Peyer's patch (tissue), 4 donors: ENCODE measurements around the gene ZXDC.

ENCODE experiments used
- POLR2A ChIP-seq, 2 donors: fragments of 450-650 bp; IDR thresholded peaks; one replicate each; pipeline ENCODE4 v1.5.1; 2017; ENCODE audit warnings: antibody characterized with exemption in 2 of 2, mild to moderate bottlenecking in 2 of 2, moderate library complexity in 2 of 2
- TF ChIP-seq, protein P1 (sequence below), 6 experiments: fragments of 450-650 bp in 4 of 6; fragments of 200-600 bp in 2 of 6; sonication (generic) in 1 of 6; IDR thresholded peaks; one replicate each; pipeline ENCODE4 v1.5.1; 2017 to 2019; ENCODE audit warnings: antibody characterized with exemption in 6 of 6, mild to moderate bottlenecking in 3 of 6, moderate library complexity in 1 of 6

DNA sequence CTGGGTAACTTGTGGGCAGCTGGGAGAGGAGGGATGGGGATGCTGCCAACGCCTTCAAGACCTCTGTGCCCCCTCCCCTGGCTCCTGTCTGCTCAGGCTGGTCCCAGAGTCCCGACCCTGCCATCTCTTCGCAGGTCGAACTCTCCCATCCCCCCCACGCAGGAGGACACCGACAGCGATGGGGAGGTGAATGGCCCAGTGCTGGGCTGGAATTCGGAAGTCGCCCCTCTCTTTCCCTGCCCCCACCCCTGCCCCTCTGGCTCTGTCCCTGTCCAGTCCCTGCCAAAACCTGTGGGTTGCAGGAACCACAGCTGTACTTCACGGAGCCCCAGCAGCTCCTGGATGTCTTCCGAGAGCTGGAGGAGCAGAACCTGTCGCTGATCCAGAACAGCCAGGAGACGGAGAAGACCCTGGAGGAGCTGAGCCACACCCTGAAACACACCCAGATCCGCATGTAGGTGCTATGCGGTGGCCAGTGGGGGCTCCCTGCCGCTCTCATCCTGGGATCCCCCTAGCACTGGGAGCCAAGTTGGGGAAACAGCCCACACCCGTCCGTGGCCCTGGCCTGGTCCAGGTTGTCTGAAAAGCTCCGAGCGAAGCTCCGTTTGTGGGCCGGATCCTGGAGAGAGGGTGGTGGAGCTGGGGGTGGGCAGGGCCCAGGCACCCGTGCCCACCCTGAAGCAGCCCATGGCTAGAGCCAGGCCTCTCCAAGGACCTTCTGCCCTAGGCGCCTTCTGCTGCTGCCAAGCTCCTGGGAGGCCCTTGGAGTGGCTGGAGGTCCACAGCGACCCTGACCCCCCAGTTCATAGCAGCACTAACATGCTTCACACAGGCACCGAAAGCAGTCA lies 52.3 kb downstream of the ZXDC start:
- TF ChIP-seq, protein P1, sequence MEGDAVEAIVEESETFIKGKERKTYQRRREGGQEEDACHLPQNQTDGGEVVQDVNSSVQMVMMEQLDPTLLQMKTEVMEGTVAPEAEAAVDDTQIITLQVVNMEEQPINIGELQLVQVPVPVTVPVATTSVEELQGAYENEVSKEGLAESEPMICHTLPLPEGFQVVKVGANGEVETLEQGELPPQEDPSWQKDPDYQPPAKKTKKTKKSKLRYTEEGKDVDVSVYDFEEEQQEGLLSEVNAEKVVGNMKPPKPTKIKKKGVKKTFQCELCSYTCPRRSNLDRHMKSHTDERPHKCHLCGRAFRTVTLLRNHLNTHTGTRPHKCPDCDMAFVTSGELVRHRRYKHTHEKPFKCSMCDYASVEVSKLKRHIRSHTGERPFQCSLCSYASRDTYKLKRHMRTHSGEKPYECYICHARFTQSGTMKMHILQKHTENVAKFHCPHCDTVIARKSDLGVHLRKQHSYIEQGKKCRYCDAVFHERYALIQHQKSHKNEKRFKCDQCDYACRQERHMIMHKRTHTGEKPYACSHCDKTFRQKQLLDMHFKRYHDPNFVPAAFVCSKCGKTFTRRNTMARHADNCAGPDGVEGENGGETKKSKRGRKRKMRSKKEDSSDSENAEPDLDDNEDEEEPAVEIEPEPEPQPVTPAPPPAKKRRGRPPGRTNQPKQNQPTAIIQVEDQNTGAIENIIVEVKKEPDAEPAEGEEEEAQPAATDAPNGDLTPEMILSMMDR (IDR thresholded peaks at IDR 0.05) = no peak
- no peak for TF ChIP-seq POLR2A (IDR thresholded peaks at IDR 0.05)
